Hepatocyte (in vitro differentiated cells): ENCODE measurements around the gene NENF. TPM values are rescaled to one million over a fixed set of nuclear protein-coding genes. Genes with fewer than 3 reads are reported as not detected.

ENCODE experiments used
- DNase-seq: peaks from one replicate; pipeline ENCODE4 v3.0.0-alpha.2; 2016; ENCODE audit warnings: low spot score
- H2AFZ ChIP-seq: fragments of 200-600 bp; sonication (generic); 2 replicates; pipeline ENCODE4 v1.6.0; 2016; ENCODE audit warnings: antibody characterized with exemption, mild to moderate bottlenecking
- H3K27ac ChIP-seq: fragments of 200-600 bp; sonication (generic); 2 replicates; pipeline ENCODE4 v1.5.1; 2016; ENCODE audit warnings: mild to moderate bottlenecking
- H3K27me3 ChIP-seq: fragments of 200-600 bp; sonication (generic); 2 replicates; pipeline ENCODE4 v1.6.1; 2016
- H3K36me3 ChIP-seq: fragments of 200-600 bp; sonication (generic); replicated peaks from 2 replicates; pipeline ENCODE4 v1.5.1; 2016; ENCODE audit warnings: low read depth; ENCODE audit not compliant: insufficient read depth
- H3K4me1 ChIP-seq: fragments of 200-600 bp; sonication (generic); 2 replicates; pipeline ENCODE4 v1.5.1; 2016; ENCODE audit warnings: mild to moderate bottlenecking, moderate library complexity; ENCODE audit not compliant: insufficient read depth
- H3K4me2 ChIP-seq: fragments of 200-600 bp; sonication (generic); 2 replicates; pipeline ENCODE4 v1.6.0; 2016
- H3K4me3 ChIP-seq: fragments of 200-600 bp; sonication (generic); 2 replicates; pipeline ENCODE4 v1.5.1; 2016; ENCODE audit warnings: mild to moderate bottlenecking
- H3K79me2 ChIP-seq: fragments of 200-600 bp; sonication (generic); 2 replicates; pipeline ENCODE4 v1.6.0; 2017; ENCODE audit warnings: mild to moderate bottlenecking
- H3K9me2 ChIP-seq: fragments of 200-600 bp; sonication (generic); replicated peaks from 2 replicates; pipeline ENCODE4 v1.6.0; 2017; ENCODE audit warnings: mild to moderate bottlenecking; ENCODE audit not compliant: insufficient read depth
- H3K9me3 ChIP-seq: fragments of 200-600 bp; sonication (generic); 2 replicates; pipeline ENCODE4 v1.5.1; 2016; ENCODE audit warnings: low read depth, mild to moderate bottlenecking
- H4K20me1 ChIP-seq: fragments of 200-600 bp; sonication (generic); 2 replicates; pipeline ENCODE4 v1.6.0; 2016; ENCODE audit warnings: mild to moderate bottlenecking; ENCODE audit not compliant: insufficient read depth, poor library complexity, severe bottlenecking
- CTCF ChIP-seq: fragments of 200-600 bp; sonication (generic); IDR thresholded peaks from 2 replicates; pipeline ENCODE4 v1.5.1; 2016; ENCODE audit warnings: antibody characterized with exemption, mild to moderate bottlenecking; ENCODE audit not compliant: poor library complexity
- EZH2 ChIP-seq: fragments of 200-600 bp; sonication (generic); IDR thresholded peaks from 2 replicates; pipeline ENCODE4 v1.6.1; 2016; ENCODE audit warnings: antibody characterized with exemption, mild to moderate bottlenecking, borderline replicate concordance
- EZH2phosphoT487 ChIP-seq: fragments of 200-600 bp; sonication (generic); IDR thresholded peaks from one replicate; pipeline ENCODE4 v1.6.1; 2018; ENCODE audit warnings: antibody characterized with exemption, mild to moderate bottlenecking, low read depth, moderate library complexity; ENCODE audit not compliant: unreplicated experiment, severe bottlenecking
- WGBS: methylation state at CpG from one replicate; pipeline ENCODE4 v1.1.6; 2016; ENCODE audit warnings: low lambda C conversion rate; ENCODE audit errors: missing lambda C conversion rate; 5-methylcytosine and 5-hydroxymethylcytosine counted together
- polyA plus RNA-seq: library from polyadenylated mRNA; unstranded; fragments of >200 nt; fragmentation: Nextera tagmentation; extraction: Ambion mirVana; gene quantifications from 2 replicates; pipeline ENCODE4 v1.2.1, GENCODE V29; 2016
- total RNA-seq: library from RNA; depleted of rRNA; stranded (reverse); fragments of >200 nt; gene quantifications from 2 replicates; pipeline ENCODE4 v1.2.3, GENCODE V29; 2014

NENF gene
- total and polyA plus RNA-seq, 2 experiments from 2014 or later, result 52.3 to 115 TPM

DNA sequence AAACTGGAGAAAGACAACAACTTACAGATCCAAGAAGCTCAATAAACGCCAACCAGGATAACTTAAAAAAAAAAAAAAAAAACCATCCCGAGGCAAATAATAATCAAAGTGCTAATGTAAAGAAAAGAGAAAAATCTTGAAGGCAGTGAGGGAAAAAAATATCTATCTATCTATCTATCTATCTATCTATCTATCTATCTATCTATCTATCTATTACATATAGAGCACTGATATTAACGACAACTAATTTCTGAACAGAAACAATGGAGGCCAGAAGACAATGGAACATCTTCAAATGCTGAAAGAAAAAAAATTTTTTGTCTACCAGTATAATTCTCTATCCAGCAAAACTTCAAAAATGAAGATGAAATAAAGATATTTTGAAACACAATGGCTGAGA, 36.1 kb upstream of the NENF start:
- TF ChIP-seq CTCF (no peak), EZH2 (no peak), EZH2phosphoT487 (no peak)
- WGBS, result 100% methylated on average over 3 of the region's 3 CpGs

DNA sequence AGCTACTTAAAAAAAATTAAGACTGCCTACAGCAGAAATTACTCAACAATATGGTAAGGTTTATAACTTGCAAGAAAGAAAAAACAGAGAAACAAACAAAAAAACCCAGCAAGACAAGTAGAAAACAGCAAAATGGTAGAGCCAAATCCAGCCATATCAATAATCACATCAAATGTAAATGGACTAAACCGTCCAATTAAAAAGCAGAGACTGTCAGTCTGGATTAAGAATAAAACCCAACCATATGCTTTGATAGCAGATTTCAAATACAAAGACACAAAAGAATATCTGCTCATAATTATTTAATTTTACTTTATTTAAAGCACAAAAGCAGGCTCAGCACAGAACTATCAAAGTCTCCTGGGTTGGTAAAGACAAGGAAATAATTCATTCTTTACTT, 35.5 kb upstream of the NENF start:
- H3K79me2 ChIP-seq, result no peaks in the 10 kb centered on the region
- WGBS, result 97% methylated on average over 1 of the region's 1 CpG
- TF ChIP-seq EZH2 (no peak), CTCF (no peak), EZH2phosphoT487 (no peak)

More for the DNA sequence above, 36.1 kb upstream of the NENF start:
- no peak overlapping the region for H3K4me3 ChIP-seq
- DNase-seq, result no peak
- H3K27ac ChIP-seq, result no peak overlapping the region
- H3K4me2 ChIP-seq, result no peak overlapping the region
- peaks cover 5% of the 10 kb centered on the region for H3K9me3 ChIP-seq
- H3K79me2 ChIP-seq, result no peaks in the 10 kb centered on the region
- H3K36me3 ChIP-seq, result peaks cover 3% of the 10 kb centered on the region
- no peaks in the 10 kb centered on the region for H3K9me2 ChIP-seq
- H3K27me3 ChIP-seq, result no peaks in the 10 kb centered on the region
- H2AFZ ChIP-seq, result no peak overlapping the region
- no peaks in the 10 kb centered on the region for H4K20me1 ChIP-seq
- H3K4me1 ChIP-seq, result no peaks in the 10 kb centered on the region

DNA sequence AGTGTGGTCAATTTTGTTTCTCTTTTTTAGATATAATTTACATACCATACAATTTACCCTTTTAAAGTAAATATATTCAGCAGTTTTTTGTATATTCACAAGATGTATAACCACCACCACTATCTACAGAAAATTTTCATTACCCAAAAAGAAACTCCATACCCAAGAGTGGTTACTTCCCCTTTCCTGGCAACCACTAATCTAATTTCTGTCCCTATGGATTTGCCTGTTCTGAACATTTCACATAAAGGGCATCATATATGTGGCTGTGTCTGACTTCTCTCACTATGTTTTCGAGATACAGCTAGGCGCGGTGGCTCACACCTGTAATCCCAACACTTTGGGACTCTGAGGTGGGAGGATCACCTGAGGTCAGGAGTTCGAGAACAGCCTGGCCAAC, 31.7 kb upstream of the NENF start:
- WGBS, result 96% methylated on average over 4 of the region's 4 CpGs
- Histone ChIP-seq H3K4me2 (no peak overlapping the region), H3K27ac (no peak overlapping the region), H2AFZ (no peak overlapping the region), H4K20me1 (no peaks in the 10 kb centered on the region), H3K9me2 (no peaks in the 10 kb centered on the region), H3K36me3 (peaks cover 3% of the 10 kb centered on the region), H3K27me3 (no peaks in the 10 kb centered on the region), H3K4me1 (no peaks in the 10 kb centered on the region), H3K79me2 (no peaks in the 10 kb centered on the region), H3K9me3 (peaks cover 5% of the 10 kb centered on the region), H3K4me3 (no peak overlapping the region)
- no peak for DNase-seq
- TF ChIP-seq EZH2 (no peak), CTCF (no peak), EZH2phosphoT487 (no peak)

More for the DNA sequence above, 35.5 kb upstream of the NENF start:
- peaks cover 3% of the 10 kb centered on the region for H3K36me3 ChIP-seq
- H3K27ac ChIP-seq, result no peak overlapping the region
- no peaks in the 10 kb centered on the region for H4K20me1 ChIP-seq
- H3K27me3 ChIP-seq, result no peaks in the 10 kb centered on the region
- no peak for DNase-seq
- no peak overlapping the region for H3K4me3 ChIP-seq
- peaks cover 5% of the 10 kb centered on the region for H3K9me3 ChIP-seq
- no peaks in the 10 kb centered on the region for H3K9me2 ChIP-seq
- no peaks in the 10 kb centered on the region for H3K4me1 ChIP-seq
- no peak overlapping the region for H3K4me2 ChIP-seq
- no peak overlapping the region for H2AFZ ChIP-seq
